Suppressor macrophage treated with lipopolysaccharide for 1 hour (primary cell): ENCODE data around the gene LMNTD1.

Experiments
- DNase-seq, 3 donors: peaks; one replicate each; pipeline ENCODE4 v3.0.0-alpha.2; 2020 to 2022

LMNTD1 gene

DNA sequence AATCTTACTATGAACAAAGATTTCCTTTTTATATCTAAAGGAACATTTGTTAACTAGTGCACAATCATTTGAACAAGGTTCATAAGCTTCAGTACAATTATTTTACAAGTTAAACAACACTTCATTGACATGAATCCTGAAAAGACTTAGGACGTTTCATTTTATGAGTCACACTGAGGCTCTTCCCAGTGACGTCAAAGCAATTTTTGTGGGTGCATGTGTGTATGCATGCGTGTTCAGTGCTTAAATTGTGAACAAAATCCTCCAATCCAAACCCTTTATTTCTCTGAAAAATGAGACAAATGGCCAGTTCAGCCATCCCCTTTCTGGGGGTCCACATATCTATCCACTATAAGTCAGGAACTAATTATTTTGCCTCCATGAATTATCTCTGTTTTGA is 2.9 kb downstream of the LMNTD1 start:
- DNase-seq = no peak

DNA sequence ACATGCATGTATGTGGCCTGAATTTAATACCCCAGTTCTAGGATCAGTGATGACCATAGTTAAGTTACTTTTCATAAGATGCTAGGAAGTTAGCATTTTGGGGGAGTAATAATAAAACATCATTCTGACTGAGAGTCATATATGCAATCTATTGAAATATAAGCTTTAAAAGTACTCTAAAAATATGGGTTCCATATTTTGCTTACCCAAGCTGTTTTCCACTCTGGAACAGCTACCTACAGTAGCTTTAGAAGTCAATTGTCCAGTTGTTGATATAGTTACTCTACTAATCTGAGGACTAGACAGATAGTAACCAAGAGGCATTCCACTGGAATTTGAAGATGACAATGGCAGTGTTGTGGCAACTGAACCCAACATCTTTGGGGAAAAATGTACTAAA is 4.0 kb downstream of the LMNTD1 start:
- DNase-seq = no peak

DNA sequence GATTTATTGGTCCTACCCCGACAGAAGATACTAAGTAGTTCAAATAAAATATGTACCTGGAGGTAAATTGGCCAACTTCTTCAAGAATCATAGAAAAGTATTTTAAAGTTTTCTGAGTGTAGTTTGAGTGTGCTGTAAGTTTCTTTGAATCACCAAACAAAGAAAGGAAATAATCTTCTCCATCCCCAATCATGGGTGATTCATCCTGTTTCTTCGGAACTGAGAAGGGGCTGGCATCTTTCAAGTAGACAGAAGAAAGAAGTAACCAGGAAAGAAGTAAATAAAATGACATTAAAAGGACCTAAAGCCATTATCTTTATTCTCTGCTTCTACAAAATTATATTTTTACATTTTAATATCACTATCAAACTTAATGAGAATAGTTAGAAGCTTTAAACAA is 6.8 kb downstream of the LMNTD1 start:
- no peak for DNase-seq

DNA sequence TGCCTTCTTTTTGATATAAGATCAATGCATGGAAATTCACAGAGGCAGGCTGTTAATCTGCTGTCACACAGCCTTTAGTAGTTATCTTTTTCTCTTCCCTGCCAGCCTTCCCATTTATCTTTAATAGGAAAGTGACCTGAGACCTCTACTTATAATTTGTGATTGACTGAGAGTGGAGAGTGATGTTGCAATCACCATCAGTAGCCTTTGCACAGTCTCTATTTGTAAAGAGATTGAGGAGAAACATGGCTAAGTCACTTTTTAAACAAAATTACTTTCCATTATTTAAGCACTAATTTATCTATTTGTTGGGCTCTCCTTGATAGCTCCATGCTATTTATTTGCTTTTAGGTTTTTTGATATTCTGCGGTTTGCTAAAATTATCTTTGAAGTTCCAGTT is 19.9 kb downstream of the LMNTD1 start:
- DNase-seq = no peak

DNA sequence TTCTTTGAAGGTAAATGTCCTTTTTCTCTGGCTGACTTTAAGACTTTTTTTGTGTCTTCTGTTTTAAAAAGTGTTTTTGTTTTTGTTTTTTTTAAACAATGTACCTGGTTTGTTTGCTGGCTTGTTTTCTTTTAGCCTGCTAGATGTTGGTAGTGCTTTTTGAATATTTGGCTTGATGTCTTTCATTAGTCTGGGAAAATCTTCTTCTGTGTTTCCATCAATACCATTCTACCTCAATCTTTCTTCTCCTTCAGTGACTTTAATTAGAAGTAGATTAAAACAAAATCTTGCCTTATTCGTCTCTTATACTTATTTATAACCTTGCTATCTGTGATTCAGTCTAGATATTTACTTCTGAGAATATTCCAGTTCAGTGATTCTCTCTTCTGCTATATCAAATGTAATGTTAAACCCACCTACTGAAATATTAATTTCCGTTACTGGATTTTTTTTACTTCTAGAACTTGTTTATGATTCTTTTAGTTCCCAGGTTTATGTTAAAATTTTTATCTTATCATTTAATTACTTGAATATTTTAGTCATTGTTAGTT is 21.5 kb downstream of the LMNTD1 start:
- no peak for DNase-seq

DNA sequence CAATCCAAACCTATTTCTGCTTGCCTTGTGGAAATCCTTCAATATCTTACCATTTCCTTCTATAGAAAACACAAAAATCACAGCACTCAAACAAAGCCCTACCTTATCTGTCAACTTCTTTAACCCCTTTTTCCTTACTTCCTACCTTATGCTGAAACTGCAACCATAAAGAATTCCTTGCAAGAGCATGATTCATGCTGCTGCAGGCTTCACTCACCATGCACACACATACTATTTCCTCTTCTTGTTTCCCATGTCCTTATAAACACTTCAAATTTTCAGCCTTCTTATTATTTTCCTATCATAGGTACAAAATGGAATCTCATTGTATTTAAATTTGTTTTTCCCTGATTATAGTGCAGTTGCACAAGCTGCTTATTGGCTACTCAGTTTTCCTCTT is 23.3 kb downstream of the LMNTD1 start:
- DNase-seq = peak in 1 of 3 donors; percentile 1

DNA sequence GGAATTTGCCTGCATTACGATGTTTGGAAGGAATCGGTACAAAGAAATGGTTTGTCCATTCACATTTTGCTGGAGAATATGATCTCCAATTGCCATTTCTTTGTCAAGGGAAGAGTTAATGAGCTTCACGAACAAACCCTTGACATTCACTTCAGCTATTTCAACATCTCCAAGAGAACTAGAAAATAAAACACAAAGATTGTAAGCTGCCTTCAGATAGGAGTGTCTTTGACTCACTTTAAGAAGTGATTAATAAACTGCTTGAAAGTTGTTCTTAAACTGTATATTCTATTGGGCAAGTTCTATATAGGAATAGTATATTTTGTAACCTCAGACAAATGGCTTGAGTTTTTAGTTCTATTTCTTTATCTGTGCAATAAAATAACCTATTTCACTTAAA is 26.3 kb downstream of the LMNTD1 start:
- DNase-seq = no peak

DNA sequence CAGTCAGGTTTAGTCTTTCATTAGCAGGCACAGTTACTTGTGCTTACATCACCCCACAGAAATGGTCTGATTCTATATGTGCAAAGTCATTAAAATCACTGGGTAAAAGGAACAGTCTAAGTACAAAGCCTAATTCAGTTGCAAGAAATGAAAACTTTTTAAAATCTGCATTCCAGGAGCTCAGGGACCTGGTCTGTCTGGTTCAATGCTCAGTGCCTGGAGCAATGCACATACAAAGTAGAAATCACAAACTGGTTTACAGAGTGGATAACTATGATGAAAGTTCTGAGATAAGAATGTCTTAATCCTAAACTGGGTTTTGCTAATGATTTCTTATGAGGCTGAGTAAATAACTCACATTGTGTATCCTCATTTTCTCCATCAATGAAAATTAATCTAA is 28.7 kb downstream of the LMNTD1 start:
- DNase-seq = no peak

DNA sequence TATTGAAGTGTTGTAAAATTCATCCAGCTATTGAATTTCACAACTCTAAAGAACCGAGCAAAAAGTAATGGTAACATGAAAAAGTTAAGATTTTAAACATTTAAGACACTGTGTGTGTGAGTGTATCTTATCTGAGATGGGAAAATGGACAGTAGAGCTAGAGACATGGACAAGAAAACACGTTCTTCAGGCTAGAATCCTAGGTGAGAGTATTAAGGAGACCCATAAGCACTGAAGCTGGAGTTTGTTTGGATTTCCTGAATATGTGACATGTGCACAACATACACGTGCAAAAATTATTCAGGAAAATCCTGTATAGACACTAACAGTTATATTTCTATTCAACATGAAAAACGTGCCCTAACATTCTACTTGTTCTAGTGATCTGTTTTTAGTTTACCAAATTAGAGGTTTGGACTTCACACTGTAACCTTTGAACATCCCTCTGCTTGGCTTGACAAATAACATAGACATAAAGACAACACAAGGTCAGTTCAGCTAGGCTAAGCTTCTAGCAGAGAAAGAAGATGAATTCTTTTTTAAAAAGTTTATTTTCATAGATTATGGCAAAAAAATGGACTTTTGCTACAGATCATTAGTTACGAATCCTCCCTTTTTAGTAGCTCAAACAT is 31.3 kb downstream of the LMNTD1 start:
- DNase-seq = no peak

DNA sequence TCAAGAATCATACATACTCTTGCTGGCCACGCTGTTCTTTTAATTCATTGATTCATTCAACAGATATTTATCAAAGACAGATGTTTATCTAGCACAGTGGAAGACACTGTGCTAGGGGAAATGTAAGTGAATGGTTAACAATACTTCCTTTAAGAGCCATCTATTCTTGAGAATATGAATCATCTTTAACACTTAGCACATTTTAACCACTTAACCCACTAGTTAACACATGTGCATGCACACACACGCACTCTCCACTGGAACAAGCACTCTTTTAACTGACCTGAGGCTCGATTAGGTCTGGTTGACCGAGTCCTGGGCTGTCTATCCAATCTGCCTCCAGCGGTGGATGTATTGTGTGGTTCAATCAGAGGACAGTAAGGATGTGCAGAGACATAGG is 34.6 kb downstream of the LMNTD1 start:
- no peak for DNase-seq

DNA sequence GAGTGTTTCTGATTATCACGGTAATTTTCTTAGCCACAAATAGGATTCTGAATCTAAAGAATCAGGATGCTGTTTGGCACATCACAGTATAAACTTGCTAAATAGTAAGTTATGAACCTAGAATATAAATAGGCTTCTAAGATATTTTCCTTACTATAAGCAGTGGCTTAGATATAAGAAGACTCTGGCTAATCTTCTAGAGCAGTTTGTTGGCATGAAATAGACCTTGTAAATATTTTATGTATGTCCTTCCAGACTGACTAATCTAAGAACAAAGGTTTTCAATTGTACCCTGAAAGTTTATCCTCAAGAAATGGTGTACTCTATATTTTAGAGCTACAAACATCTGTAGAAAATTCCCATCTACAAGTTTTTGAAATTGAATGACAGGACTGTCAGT is 48.3 kb downstream of the LMNTD1 start:
- no peak for DNase-seq

DNA sequence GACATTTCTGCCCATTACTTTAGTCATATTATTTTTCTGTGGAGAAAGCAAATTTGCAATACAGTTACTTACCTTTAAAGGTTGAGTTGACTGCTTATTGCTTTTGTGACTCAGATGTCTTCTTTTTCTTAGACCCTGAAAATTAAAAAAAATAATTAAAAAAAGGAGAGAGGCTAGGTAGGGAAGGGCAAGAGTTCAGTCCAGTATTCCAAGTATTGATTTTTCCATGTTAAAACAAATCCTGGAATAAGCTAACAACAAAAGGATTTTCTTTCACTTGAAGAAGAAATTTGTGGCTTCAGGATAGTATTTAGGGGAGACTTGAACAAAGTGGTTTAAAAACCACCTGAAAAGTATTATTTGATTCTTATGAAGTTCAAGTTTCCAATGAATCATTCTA is 49.4 kb downstream of the LMNTD1 start:
- DNase-seq = no peak

DNA sequence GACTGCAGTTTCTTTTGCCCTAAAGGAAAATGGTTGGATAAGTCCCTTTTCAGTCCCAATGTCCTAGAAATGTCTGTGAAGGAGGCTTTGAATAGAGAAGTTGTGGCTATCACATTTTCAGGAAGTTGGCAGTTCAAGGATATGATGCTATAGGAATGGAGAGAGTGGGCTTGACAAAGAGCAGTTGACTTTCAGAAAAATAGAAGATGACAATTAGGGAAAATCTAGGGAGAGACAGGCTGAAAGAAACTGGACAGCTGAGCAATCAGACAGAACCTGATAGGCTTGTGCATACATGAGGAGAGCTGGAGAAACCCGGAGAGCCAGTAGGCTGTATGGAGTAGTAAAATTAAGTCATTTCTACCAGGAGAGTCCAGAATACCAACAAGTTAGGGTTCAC is 50.5 kb downstream of the LMNTD1 start:
- DNase-seq = peak; percentile 56 to 76 (median 63)

DNA sequence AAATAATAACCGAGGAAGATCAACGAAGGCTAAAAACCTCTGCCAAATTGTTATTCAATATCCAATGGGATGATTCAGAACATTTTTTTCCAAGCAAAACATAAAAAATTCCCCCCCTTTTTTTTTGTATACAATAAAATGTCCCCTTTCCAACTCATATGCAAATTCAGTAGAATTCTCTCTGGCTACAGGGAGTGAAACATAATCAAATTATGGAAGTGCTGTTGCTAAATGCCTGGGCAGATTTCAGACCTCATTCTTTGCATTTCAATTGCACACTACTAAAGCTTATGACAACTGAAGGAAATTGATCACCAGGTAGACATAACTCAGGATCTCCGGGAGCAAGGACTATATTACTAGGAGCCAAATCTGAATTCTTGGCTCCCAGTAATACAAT is 51.0 kb downstream of the LMNTD1 start:
- peak; percentile 12 to 59 (median 13) for DNase-seq

DNA sequence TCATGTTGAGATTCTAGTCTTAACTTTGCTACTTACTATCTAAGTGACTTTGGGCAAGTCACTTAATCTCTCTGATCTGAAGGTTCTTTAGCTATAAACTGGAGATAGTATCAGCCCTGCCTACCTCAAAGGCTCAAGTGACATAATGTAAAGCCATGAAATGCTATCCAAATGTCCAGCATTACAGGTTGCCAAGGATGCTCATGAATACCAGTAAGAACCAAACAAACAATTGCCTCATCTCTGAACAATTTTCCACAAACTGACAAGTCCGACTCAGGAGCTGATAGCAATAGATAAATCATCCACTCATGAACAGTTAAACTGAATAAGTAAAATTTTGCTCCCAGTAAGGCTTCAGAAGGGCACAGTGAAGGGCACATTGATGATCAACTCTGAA is 51.5 kb downstream of the LMNTD1 start:
- no peak for DNase-seq

DNA sequence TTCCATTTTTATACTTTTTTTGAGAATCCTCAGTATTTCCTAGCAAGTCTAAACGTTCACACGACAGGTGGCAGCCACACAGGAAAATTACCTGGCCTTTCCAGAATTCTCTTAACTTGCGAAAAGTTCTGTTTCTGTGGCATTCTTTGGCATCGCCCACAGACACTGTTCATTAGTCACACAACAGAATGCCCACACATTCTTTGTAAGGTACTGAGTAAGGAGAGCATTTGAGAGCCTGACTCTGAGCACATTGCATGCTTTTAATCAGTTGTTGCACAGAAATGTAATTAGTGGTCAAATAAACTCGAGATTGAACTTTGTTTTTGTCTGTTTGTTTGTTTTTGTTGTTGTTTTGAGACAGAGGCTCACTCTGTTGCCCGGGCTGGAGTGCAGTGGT is 52.4 kb downstream of the LMNTD1 start:
- DNase-seq = peak in 1 of 3 donors; percentile 3

DNA sequence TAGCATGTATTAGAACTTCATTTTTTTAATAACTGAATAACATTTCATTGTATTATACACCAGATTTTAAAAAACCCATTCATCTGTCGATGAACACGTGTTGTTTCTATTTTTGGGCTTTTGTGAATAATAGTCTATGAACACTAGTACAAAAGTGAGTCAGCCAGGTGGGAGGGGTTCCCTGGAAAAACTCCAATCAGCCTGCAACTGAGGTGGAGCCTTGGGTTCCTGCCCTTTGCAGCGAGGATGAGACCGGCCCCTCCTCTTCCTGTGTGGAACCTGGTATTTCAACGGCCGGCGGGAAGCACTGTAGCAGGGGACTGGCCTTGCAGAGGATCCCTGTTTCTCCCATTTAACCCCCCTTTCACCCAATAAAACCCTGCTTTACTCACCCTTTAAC is 56.1 kb downstream of the LMNTD1 start:
- peak in 1 of 3 donors; percentile 7 for DNase-seq

DNA sequence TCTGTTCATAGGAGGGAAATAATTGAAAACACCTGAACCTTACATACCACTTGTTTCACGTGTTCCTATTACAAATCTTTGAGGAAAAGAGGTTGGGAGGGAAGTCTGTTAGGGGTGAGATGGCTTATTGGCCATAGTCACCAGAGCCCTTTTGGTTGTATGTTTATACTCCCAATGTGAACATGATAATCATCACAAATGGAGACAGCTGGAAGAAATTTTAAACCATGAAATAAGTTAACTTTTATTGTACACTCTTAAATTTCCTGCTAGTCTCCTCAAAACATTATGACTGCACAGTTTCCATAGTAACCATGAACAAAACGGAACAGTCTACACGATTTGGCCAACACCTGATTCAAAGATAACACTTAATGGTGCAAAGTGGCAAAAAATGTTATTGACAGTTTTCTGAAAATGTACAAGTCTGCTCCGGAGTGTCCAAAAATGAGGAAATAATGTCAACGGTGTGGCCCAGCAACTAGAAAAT is 56.9 kb downstream of the LMNTD1 start:
- DNase-seq = no peak

DNA sequence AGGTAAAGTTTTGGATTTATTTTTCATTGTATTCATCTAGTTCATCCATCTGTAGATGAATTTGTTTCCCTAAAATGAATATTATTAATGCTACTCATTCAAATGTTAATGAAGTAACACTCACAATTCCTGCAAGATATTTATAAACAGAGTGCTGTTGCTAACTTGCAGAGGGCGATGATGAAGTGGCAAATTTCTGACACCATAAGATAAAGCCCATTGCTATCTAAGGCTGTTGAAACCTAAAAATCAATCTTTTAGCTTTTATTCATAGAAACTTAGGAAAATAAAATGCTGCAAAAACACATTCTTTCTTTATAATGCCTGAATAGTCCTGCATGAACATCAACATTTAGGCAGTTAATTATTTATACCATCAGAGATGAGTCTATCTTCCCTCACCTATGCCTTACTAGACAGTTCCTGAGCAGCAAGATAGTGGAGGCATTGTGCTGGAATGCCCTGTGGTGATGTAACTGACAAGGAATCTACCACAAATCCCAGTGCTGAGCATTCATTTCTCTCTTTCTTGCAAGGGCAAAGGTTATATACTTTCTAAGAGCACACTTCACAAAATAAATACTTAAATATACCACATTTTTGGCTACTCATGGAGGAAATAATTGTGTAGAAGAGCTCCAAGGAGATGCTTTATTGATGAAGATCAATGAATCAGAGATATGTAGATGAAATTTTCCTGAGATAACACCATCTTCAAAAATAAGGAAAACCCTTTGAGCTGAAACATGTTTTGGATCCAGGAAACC is 57.6 kb downstream of the LMNTD1 start:
- no peak for DNase-seq

DNA sequence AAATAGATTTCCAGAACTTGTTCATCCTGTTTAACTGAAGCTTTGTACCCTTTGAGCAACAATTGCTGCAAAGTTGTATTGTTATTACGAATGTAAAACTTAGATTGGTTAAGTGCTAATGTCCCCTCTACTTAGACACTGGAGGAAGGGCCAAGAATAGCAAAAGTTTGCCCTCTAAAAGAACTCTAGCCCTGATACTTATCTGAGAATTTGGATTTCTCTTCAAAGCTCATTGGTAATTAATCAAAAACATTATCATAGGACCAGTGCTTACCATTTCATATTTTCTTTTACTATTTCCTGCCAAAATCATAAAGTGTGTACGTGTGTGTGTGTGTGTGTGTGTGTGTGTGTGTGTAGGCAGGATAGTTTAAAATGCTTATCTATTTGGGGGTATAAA is 58.2 kb downstream of the LMNTD1 start:
- DNase-seq = peak in 1 of 3 donors; percentile 5

DNA sequence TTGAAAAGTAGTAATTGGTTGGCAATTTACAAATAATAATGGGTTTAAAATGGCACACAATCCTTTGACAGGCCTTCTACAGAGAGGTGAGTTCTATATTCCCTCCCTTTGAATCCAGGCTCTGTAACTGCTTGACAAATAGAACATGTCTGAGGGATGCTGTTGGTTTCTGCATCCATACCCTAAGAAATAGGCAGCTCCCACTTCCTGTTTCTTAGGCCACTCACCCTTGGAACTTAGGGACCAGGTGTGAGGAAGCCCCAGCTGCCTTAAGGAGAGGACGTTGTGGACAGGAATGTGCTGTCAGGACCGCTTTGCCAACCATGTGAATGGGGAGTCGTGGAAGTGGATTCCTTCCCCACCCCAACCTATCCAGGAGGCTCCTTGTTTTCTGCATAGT is 59.4 kb downstream of the LMNTD1 start:
- peak in 1 of 3 donors; percentile 13 for DNase-seq

DNA sequence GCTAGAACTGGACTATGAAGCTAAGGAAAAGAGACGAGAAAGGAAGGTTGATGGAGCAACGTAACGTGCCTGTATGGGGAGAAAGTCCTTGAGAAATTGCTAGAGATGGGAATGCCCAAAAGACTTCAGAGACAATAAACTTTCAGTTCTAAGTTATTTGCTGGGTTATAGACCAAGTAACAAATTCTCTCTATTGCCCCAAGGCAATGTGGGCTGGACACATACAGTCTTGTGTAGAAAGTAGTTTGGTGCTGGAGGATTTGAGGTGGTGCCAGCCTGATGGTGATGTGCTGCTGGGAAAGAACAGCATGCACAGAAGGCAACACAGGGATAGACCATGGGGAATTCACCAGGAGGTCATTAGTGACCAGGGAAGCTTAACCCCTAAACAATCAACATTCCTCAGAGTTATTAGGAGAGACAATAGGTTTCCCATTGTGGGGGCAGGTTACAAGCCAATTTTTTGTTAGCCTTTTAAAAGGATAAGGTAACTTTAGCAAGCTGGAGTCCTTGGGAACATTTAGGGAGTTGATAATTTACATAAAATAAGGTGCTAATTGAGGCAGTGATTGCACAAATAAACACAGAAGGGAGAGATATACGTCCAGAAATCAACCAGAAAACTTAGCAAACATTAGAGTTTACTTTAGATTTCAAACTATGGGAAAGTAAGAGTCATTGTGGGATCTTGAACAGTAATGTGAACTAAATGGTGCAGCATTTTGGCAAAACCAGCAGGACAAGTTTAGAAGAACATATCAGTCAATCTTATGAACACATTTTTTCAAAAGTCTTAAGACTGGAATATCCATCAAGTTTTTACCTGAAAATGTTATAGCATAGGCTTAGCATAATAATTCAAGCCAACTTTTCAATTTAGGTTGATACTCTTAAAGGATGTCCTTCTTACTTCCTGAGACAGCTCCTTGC is 61.4 kb downstream of the LMNTD1 start:
- DNase-seq = peak in 1 of 3 donors; percentile 16
